HFF-Myc (cell line): ENCODE data around the gene KRT26.

Source experiments
- DNase-seq: peaks from one replicate; pipeline ENCODE4 v3.0.0-alpha.2; 2011; ENCODE audit warnings: low read depth; ENCODE audit errors: extremely low read depth
- H3K4me3 ChIP-seq: replicated peaks from 2 replicates; pipeline ENCODE4 v1.5.1; 2011; ENCODE audit warnings: low read depth, mild to moderate bottlenecking, control low read depth, low read length
- CTCF ChIP-seq: IDR thresholded peaks from 2 replicates; pipeline ENCODE4 v1.5.1; 2012; ENCODE audit warnings: mild to moderate bottlenecking, low read depth, low read length, control low read depth; ENCODE audit errors: missing control alignments

The KRT26 gene

DNA sequence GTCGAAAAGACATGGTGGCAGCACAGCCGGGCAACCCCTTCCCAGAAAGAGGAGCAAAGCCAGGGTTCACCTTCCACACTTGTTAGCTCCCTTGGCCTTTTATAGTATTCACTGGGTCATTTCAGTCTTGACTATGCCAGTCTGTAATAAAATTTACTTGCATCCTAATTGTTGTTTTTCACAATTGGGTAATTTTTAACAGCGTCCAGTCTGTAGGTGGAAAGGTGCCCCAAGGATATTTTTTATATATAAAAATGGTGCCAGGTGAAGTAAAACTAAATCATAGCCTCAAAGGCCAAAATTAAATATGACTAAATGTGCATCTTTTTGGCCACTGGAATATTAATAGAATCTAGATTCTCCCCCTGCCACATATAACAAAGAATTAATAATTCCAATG is at the start of gene KRT26:
KRT26 (minus strand) TSS at position 101 of the 400 bp plus-strand sequence; CDS start at position 13, 88 bp downstream.
- H3K4me3 ChIP-seq, result no peak within 1 kb of the TSS
- no peak for DNase-seq
- TF ChIP-seq CTCF, result no peak

DNA sequence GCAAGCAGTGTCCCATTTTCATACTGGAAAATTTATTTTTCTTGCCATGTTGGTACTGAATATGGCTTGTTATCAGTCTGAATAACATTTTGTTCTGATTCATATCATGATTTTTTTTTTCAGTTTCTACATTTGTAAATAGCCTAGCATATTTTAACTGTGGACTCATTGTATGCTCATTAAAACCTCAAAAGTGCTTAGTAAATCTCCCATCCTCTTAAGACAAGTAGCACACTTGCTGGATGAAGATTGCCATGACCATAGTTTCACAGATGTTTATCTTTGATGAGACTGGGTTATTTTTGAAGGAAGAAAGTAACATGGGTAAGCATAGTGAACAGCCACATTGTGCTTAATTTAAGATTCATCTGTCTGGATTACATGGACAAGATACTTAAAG is 49.5 kb upstream of the KRT26 start:
- no peak for TF ChIP-seq CTCF
- no peak overlapping the region for H3K4me3 ChIP-seq
- DNase-seq, result no peak

- peak overlapping the region; percentile 70; the same call in 1 of the 2 replicates for H3K4me3 ChIP-seq
- DNase-seq, result no peak
- TF ChIP-seq CTCF, result no peak
Measured at GRCh38 chr17:40820228-40820838, 48.3 kb upstream of the KRT26 start.

DNA sequence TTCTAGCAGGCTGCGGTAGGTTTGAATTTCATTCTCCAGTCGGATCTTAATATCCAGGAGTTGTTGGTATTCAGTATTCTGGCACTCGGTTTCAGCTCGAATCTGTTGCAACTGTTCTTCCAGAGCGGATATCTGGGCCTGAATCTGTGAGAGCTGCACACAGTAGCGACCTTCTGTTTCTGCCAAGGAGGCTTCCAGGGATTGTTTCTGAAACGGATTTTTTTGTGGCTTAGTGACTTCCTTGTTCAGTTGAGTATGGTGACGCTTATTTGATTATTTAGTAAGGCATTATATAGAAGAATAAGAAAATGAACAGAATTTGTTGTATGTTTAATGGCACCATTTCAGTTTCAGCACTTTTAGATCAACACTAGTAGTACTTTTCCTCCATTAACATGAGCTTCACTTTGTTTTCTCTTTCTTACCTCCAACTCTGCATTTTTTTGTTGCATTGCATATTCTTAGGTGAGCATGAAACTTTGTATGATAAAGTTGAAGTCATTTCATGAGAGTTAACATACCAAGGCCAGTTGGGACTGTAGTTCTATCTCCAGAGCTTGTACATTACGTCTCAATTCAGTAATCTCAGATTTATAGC is 47.6 kb upstream of the KRT26 start:
- H3K4me3 ChIP-seq, result peak overlapping the region; percentile 70
- DNase-seq, result no peak
- TF ChIP-seq CTCF, result no peak

- H3K4me3 ChIP-seq, result peak overlapping the region; percentile 70
- no peak for TF ChIP-seq CTCF
- DNase-seq, result no peak
Measured at GRCh38 chr17:40818733-40819527, 46.9 kb upstream of the KRT26 start.

GRCh38 chr17:40818343-40818732 is 46.3 kb upstream of the KRT26 start:
- DNase-seq, result no peak
- peak overlapping the region; percentile 70 for H3K4me3 ChIP-seq
- no peak for TF ChIP-seq CTCF
